ENCODE data around the gene MAGEB17. TPM values are rescaled to one million over a fixed set of nuclear protein-coding genes. Genes with fewer than 3 reads are reported as not detected.

MAGEB17 gene
- total and polyA plus RNA-seq, 2 of the 8 experiments (the other 6 are each of a cell fraction or from before 2014, with no cell fraction given) = 0.48 to 1.1 TPM

DNA sequence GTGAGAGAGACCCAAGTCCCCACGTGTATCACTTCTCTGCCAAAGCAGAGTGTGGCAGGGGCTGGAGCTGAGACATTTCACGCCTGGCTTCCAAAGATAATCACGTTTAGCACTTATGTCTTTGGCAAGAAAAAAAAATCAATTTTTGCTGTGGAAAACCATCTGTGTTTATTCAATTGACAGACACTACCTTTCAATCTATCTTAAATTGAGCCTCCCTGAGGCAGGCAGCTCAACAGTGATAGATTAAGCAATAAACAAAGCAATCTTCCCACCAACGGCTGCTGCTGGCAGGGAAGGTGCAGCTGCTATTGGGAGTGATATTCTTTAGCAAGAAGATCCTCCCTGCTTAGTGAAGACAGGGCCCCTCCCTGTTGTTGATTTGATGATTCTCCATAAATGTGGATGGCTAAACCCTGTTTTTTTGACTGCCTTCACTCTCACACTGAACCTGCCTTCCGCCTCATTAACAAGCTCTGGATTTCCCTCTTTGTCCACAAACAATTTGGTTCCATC is 11.6 kb upstream of the MAGEB17 start:
- POLR2A ChIA-PET (ENCODE audit: partially characterized antibody) = interaction anchor here (1.3 kb wide), 1 partner anchor 29 kb away, joined by 3 read pairs; no protein-coding TSS in a partner anchor
- no peak overlapping the region for H3K4ac ChIP-seq (replicated peaks; ENCODE audit: insufficient read length, low read depth, low read length)
- no peak overlapping the region for H2BK120ac ChIP-seq (replicated peaks; ENCODE audit: low read depth, low read length)
- no peaks in the 10 kb centered on the region for H4K20me1 ChIP-seq (replicated peaks in 1 of 2; ENCODE audit: control insufficient read depth in 1 of 2, insufficient read depth in 2 of 2, low read length in 2 of 2)
- no peak overlapping the region for H3K56ac ChIP-seq (replicated peaks; ENCODE audit: insufficient read length, low read depth, low read length)
- no peak overlapping the region for H3K14ac ChIP-seq (ENCODE audit: insufficient read length)
- no peak overlapping the region for H3K4me3 ChIP-seq (ENCODE audit: extremely low read depth in 1 of 4, insufficient read depth in 2 of 4, low read depth in 3 of 4, low read length in 4 of 4)
- H3K23ac ChIP-seq (ENCODE audit: insufficient read length) = no peak overlapping the region
- no peak overlapping the region for H2BK12ac ChIP-seq (ENCODE audit: low read depth, low read length)
- no peak for DNase-seq (ENCODE audit: low read depth in 1 of 2, low spot score in 2 of 2)
- H3K4me1 ChIP-seq (replicated peaks in 1 of 4; ENCODE audit: control insufficient read depth in 3 of 4, insufficient read depth in 4 of 4, low read length in 3 of 4) = no peaks in the 10 kb centered on the region; a peak in 1 of 7 replicates
- no peak overlapping the region for H2BK20ac ChIP-seq (ENCODE audit: low read length)
- CTCF ChIA-PET (ENCODE audit: partially characterized antibody) = interaction anchor here (0.6 to 1.1 kb wide), 4 partner anchors 18 to 65 kb away, joined by 3 to 6 read pairs (median 3); no protein-coding TSS in a partner anchor
- no peak overlapping the region for H3K18ac ChIP-seq (ENCODE audit: extremely low read depth, low read length)
- WGBS, 2 experiments (ENCODE audit: extremely low coverage in 1 of 2, insufficient coverage in 1 of 2, insufficient read length in 1 of 2, insufficient replicate concordance in 2 of 2, low coverage in 1 of 2, low lambda C conversion rate in 2 of 2, missing lambda C conversion rate in 1 of 2) = 87% methylated on average over 5 of the region's 5 CpGs; no CpG with 5 or more reads in 1 of the 2 experiments
- H3K79me1 ChIP-seq (ENCODE audit: low read depth, low read length) = no peaks in the 10 kb centered on the region; the same call in 1 of the 2 replicates
- H4K8ac ChIP-seq (ENCODE audit: extremely low read depth, insufficient read depth, low read length) = no peak overlapping the region
- H3K23me2 ChIP-seq (ENCODE audit: low read depth, low read length) = no peaks in the 10 kb centered on the region
- peaks cover 5 to 97% (median 27%) of the 10 kb centered on the region in 4 experiments; a peak in 7 of 8 replicates for H3K36me3 ChIP-seq (ENCODE audit: control insufficient read depth in 2 of 4, insufficient read depth in 4 of 4, low read length in 3 of 4)
- H3K9me3 ChIP-seq (ENCODE audit: insufficient read depth in 2 of 2, low read depth in 1 of 2, low read length in 1 of 2) = no peaks in the 10 kb centered on the region
- H4K91ac ChIP-seq (replicated peaks; ENCODE audit: insufficient read length, low read length) = no peak overlapping the region
- H3K79me2 ChIP-seq (ENCODE audit: control insufficient read depth in 1 of 2, insufficient read depth in 2 of 2, low read length in 2 of 2) = no peaks in the 10 kb centered on the region; a peak in 1 of 4 replicates
- H2BK15ac ChIP-seq (ENCODE audit: low read length) = no peak overlapping the region
- no peak overlapping the region for H2BK5ac ChIP-seq (ENCODE audit: low read depth, low read length)
- no peaks in the 10 kb centered on the region for H3K27me3 ChIP-seq (replicated peaks in 1 of 4; ENCODE audit: control insufficient read depth in 3 of 4, extremely low read depth in 1 of 4, insufficient read depth in 3 of 4, low read length in 3 of 4)
- no peak for FAIRE-seq
- H3K4me2 ChIP-seq (ENCODE audit: insufficient read depth in 1 of 2, low read depth in 2 of 2, low read length in 2 of 2) = no peak overlapping the region
- H3K9ac ChIP-seq (replicated peaks in 1 of 4; ENCODE audit: extremely low read depth in 1 of 4, low read depth in 3 of 4, low read length in 3 of 4) = no peak overlapping the region
- no peak overlapping the region for H2AK5ac ChIP-seq (ENCODE audit: low read depth, low read length)
- no peak overlapping the region for H3K27ac ChIP-seq (ENCODE audit: low read depth, low read length)
- H2AFZ ChIP-seq (ENCODE audit: low read length) = no peak overlapping the region
- no peak overlapping the region for H4K5ac ChIP-seq (ENCODE audit: insufficient read length, low read depth, low read length)
- TF ChIP-seq TCF12 (IDR thresholded peaks at IDR 0.05; ENCODE audit: low read depth, low read length) = no peak
- no peak for TF ChIP-seq BCL11A (IDR thresholded peaks at IDR 0.05; ENCODE audit: low read depth in 2 of 2, low read length in 2 of 2)
- no peak for TF ChIP-seq SP4 (IDR thresholded peaks at IDR 0.05; ENCODE audit: low read length)
- TF ChIP-seq TBP (IDR thresholded peaks at IDR 0.05; ENCODE audit: low read depth, low read length) = no peak
- no peak for TF ChIP-seq PHF8 (conservative IDR thresholded peaks at IDR 0.05; ENCODE audit: low read depth, low read length)
- no peak for TF ChIP-seq ZNF274 (IDR thresholded peaks at IDR 0.05; ENCODE audit: borderline replicate concordance, extremely low read depth, low read length)
- no peak for TF ChIP-seq CBX8 (IDR thresholded peaks at IDR 0.05; ENCODE audit: borderline replicate concordance, low read depth, low read length)
- TF ChIP-seq SP2 (IDR thresholded peaks at IDR 0.05; ENCODE audit: low read length) = no peak
- TF ChIP-seq YY1 (IDR thresholded peaks at IDR 0.05; ENCODE audit: low read depth, low read length) = no peak
- TF ChIP-seq, protein P1, sequence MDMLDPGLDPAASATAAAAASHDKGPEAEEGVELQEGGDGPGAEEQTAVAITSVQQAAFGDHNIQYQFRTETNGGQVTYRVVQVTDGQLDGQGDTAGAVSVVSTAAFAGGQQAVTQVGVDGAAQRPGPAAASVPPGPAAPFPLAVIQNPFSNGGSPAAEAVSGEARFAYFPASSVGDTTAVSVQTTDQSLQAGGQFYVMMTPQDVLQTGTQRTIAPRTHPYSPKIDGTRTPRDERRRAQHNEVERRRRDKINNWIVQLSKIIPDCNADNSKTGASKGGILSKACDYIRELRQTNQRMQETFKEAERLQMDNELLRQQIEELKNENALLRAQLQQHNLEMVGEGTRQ (IDR thresholded peaks at IDR 0.05; ENCODE audit: low read length) = no peak
- TF ChIP-seq RAD21 (IDR thresholded peaks at IDR 0.05 in 1 of 2, conservative IDR thresholded peaks at IDR 0.05 in 1 of 2; ENCODE audit: low read depth in 2 of 2, low read length in 2 of 2) = no peak
- TF ChIP-seq BACH1 (IDR thresholded peaks at IDR 0.05; ENCODE audit: low read length) = no peak
